Renal pelvis (tissue), 4 donors: ENCODE results near the gene INO80D. TPM values are rescaled to one million over a fixed set of nuclear protein-coding genes. Genes with fewer than 3 reads are reported as not detected.
"Not testable (repeated sequence)": the region's sequence is repeated elsewhere in the genome, so short reads cannot be mapped to it uniquely, and the experiment has no call there.

Source experiments
- DNase-seq: peaks from one replicate; pipeline ENCODE4 v3.0.0-alpha.2; 2013
- polyA plus RNA-seq, 3 donors: library from polyadenylated mRNA; unstranded; fragments of 120-200 nt; gene quantifications; one replicate each; pipeline ENCODE4 v1.2.1, GENCODE V29; 2013; ENCODE audit not compliant: insufficient read length in 3 of 3

The INO80D gene
- polyA plus RNA-seq, 3 donors = 8.2 to 10.7 (median 10.6) TPM

DNA sequence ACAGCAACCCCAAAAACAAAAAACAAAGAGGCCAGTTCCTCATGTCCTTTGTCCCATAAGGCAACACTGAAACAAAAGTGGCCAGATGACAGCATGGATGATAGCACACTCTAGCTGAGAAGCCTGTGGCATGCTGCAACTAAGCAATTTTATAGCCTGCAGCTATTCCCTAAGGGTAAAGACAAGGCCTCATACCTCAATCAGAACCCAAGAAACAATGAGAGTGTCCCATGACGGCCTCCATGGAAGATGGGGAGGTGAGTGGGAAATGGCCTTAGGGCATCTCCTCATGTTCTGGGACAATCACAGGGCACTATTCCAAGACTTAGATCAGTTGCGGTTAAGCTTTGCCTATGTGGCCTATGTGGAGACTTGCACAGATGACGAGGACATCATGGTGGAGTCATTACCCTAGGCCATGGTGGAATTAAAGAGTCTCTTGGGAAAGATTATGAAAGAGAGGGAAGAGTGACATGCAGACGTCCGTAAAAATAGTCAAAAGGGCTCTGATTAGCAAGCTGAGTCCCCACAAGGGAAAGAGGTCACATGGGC lies 103.1 kb downstream of the INO80D start:
- no peak for DNase-seq

DNA sequence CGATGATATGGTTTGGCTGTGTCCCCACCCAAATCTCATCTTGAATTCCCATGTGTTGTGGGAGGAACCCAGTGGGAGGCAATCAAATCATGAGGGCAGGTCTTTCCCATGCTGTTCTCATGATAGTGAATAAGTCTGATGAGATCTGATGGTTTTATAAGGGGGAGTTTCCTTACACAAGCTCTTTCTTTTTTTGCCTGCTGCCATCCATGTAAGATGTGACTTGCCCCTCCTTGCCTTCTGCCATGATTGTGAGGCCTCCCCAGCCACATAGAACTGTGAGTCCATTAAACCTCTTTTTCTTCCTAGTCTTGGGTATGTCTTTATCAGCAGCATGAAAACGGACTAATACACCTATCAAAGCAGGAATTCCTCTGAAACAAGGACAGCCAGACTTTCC lies 107.2 kb downstream of the INO80D start:
- not testable (repeated sequence) for DNase-seq

DNA sequence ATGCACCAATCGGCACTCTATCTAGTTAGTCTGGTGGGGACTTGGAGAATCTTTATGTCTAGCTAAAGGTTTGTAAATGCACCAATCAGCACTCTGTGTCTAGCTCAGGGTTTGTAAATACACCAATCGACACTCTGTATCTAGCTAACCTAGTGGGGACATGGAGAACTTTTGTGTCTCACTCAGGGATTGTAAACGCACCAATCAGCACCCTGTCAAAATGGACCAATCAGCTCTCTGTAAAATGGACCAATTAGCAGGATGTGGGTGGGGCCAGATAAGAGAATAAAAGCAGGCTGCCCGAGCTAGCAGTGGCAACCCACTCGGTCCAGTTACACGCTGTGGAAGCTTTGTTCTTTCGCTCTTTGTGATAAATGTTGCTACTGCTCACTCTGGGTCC lies 108.3 kb downstream of the INO80D start:
- DNase-seq = not testable (repeated sequence)

DNA sequence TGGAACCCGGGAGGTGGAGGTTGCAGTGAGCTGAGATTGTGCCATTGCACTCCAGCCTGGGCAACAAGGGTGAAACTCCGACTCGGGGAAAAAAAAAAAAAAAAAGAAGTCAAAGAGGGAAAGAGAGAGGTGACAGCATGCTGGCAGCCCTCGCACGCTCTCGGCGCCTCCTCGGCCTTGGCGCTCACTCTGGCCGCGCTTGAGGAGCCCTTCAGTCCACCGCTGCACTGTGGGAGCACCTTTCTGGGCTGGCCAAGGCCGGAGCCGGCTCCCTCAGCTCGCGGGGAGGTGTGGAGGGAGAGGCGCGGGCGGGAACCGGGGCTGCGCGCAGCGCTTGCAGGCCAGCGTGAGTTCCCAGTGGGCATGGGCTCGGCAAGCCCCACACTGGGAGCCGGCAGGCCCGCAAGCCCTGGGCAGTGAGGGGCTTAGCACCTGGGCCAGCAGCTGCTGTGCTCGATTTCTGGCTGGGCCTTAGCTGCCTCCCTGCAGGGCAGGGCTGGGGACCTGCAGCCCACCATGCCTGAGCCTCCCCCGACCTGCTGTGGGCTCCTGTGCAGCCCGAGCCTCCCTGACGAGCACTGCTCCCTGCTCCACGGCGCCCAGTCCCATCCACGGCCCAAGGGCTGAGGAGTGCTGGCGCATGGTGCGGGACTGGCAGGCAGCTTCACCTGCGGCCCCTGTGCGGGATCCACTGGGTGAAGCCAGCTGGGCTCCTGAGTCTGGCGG lies 108.9 kb downstream of the INO80D start:
- not testable (repeated sequence) for DNase-seq

DNA sequence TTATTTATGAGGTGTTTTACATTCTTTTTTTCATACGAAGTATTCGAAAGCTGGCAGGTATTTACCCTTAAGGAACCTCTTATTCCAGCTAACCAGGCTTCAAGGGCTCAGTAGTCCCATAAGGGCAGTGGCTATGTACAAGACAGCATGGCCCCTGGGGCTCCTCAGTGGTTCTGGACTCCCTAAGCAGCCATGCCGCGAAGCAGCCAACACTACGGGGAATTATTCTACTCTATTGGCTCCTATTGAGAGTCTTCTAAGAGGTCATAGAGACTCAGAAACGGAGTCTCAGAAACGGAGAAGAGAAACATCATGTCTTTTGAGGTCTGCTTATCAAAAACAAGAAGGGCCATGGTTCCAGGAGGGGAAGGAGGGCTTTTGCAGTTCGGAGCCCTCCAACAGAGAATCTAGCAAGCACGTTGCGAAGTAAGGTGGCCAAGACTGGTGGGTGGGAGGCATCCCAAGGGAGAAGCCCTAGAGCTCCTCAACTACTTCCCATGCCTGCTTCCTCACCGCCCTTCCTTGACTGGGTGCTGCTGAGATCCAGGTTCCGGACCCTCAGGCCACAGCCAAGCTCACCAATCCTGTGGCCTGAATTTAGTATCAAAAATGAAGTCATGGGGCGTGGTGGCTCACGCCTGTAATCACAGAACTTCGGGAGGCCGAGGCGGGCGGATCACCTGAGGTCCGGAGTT lies 109.7 kb downstream of the INO80D start:
- DNase-seq = no peak

DNA sequence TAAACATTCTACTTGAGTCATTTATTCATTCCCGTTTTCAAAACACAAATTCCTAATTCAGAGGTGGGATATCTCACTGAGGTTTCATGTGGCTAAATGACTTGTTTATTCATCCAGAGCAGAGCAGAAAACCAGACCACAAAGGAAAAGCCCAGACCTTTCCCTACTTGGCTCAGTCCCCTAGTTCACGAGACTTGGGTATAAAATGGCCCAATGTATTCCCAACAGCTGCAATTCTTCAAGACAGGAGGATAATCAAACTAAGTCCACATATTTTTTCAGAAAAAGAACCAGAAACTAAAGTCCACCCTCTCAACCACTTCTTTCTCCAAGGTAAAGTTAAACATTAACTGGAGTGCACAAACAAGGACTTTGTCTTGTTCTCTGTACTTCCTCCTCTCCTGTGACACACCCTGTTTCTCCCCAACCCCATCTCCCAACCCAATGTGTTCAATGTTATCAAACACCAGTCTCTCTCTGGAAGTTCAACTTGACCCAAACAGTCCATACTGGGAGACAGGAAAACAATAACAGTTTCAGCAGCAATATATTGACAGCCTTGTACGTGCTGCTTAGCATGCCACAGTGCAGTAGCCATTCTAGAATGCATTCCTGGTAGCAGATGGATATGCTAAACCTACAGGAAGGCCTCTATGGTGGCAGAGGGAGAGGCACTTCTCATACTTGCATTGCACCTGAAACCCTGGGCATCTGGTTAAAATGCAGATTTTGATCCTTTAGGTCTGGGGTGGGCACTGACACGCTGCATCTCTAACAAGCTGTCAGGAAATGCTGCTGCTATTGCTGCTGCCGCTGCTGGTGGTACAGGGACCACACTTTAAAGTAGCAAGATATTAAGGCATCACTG lies 110.7 kb downstream of the INO80D start:
- DNase-seq = peak; percentile 48

DNA sequence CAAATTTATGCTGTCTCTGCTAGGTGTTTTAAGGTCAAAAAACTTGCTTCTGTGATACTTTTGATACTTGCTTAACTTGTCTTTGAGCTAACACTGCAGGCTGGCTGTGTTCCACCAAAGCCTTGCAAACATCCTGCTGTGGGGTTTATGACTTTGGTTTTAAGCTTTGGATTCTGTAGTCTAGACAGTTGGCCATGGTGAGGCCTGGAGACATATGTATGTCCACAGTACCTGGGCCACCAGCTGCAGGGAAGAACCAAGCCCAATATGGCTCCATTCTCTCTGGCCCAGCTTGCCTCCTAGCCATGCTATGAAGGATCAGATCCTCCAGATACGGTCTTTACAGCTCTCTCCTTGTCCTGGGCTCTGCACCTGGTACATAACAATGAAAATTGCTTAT lies 113.9 kb downstream of the INO80D start:
- DNase-seq = no peak

DNA sequence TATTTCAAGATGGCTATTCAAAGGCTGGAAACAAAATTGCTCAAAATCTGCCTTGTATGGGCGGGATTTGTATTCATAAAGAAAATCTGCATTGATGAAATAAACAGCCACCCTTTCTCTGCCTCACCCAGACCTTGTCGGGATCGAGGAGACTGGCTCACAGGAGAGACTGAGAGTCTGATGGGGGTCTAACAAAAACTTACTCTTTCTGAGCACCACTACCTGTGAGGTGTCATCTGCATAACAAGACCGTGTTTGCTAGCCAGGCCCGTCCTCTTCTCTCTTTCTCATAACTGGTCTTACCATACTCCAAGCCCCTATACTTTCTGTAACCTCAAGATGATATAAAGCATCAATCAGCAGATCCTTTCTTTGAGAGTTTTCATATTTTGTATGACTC lies 115.6 kb downstream of the INO80D start:
- no peak for DNase-seq

DNA sequence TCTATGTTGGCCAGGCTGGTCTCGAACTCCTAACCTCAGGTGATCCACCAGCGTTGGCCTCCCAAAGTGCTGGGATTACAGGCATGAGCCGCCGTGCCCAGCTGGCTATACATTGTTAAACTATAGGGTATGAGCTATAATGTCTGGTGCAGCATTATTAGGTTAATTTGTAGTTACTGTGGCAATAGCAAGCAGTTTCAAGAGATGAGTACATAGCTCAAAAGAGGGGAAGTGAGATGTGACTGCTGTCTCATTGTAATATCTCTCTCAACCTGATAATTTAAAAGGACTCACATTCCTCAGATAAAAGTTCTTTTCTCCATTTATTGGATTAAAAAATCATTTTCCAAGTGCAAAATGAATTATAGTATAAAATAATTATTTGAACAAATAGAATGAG lies 116.4 kb downstream of the INO80D start:
- no peak for DNase-seq

DNA sequence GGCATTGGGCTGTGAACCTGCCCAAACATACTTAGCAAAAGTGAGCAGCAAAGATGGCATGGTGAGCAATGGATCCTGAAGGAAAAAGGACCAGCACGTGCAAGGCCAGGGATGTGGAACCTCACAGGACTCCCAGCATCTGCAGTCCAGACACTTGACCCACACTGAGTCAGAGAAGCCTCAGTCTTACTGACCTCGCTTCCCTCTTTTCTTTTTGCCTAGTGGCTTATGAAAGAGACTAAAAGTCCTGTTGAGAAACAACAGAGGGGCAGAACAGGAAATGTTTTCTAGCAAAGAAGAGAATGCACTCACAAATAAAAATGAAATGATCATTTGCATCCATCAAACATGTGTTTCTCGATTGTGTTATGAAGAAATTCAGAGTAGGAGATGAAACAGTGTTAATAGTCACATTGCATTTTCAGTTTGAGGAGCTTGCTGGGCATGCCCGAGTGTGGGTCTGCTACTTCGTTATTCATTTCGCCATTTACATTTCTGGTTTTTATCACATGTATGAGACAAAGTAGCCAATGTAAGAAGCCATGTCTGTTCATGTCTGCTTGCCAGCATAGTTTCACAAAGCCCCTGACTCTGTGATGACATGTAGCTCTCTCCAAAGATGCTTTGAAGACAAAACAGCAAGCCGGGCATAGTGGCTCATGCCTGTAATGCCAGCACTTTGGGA lies 118.4 kb downstream of the INO80D start:
- DNase-seq = no peak

DNA sequence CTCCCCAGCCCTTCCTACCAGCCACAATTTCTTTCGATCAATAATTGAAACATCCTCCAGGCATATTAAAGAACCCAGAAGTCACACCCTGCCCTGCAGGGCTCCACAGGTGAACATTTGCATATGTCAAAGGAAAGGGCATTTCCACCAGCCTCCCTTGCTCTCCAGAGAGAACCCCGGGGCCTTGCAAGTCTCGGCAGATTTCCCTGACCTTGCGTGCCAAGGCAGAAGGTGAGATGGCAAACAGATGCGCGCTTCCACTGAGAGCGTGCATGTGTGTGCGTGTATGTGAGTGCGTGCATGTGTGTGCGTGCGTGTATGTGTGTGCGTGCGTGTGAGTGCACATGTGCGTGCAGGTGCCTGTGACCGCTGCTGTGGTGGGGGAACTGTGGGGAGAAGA lies 120.3 kb downstream of the INO80D start:
- DNase-seq = no peak

DNA sequence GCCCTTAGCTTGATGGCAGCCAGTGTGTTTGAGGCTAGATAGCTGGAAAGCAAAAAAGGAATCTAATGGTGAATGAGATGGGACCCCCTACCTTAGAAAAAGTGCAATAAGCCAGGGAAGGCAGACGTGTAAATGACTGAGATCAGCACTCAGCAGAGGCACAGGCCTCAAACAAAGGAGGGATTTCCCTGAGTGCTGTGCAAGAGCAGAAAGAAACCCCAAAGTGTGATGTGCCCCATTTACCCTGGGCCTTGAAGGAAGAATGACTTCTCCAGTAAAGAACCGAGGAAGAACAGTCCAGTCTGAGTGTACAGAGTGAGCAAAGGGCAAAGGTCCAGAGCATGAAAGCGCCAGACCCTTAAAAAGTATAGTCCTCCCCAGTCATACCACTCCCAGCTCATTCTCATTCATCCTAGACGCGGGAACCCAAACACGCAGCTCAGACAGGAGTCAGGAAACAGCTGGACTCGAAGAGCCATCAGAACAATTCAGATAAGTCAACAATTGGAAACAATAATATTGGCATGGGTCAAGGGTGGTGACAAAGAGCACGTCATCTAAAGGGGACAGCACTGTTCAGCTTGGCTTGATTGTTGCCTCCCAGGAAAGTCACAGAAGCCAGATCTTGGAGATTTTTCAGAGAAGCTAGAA lies 121.7 kb downstream of the INO80D start:
- no peak for DNase-seq

DNA sequence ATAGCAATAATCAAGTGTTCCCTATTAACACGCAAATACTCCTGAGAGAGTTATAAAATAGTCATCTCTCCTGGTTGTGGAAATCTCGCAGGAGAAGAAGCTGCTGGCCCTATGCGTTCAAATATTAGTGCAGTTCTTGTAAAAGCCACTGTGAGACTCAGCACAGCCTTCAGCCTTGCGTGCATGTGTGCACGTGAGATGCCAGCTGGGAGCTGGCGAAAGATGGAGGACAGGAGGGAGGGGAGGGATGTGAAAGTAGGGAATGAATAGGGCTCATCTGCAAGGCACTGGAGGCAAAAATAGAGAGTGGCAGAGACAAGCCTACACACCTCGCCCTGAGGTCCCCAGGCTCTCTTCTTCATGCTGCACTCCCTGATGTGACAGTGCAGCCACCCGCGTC lies 126.5 kb downstream of the INO80D start:
- no peak for DNase-seq

DNA sequence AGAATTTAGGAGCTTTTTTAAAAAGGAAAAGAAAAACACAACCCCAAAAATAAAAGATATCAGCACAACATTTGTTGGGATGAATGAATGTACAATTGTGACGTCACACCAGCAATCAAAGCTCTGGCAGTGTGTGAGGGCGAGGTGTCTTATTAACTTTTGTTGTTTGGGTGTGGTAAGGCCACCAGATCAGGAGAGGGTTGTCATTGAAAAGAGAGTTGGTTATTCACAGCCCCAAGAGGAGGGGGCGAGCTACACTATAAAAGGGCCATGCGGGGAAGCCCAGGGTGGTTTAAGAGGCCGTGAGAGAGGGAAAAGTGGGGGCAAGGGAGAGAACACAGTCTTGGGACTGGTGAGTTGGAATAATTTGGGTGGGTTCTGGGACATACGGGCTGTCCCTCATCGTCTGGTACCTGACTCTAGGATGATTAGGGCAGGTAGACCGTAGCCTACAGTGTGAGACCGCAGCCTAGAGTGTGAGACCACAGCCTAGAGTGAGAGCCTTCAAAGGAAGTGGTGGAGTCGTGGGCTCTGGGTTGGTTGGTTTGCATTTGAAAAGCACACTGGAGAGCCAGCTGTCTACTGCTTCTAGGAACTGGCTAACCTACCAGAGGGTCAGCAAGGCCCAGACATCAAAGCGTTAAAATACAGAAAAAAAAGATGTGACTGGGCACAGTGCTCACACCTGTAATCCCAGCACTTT lies 128.4 kb downstream of the INO80D start:
- DNase-seq = no peak

DNA sequence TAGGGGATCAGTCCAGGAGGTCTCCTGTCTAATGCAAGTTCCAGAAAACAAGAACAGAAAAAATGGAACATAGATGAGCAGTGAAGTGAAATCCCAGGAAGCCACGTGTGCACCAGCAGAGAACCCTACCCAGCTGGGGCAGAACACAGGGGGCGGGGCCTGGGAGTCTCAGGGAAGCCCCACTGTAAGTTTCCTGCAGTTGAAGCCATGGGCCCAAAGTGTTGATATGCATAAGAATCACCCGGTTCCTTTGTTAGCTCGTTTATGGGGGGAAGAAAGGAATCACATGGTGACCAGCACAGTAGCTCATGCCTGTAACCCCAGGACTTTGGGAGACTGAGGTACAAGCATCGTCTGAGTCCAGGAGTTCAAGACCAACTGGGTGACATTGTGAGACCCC lies 131.3 kb downstream of the INO80D start:
- no peak for DNase-seq

DNA sequence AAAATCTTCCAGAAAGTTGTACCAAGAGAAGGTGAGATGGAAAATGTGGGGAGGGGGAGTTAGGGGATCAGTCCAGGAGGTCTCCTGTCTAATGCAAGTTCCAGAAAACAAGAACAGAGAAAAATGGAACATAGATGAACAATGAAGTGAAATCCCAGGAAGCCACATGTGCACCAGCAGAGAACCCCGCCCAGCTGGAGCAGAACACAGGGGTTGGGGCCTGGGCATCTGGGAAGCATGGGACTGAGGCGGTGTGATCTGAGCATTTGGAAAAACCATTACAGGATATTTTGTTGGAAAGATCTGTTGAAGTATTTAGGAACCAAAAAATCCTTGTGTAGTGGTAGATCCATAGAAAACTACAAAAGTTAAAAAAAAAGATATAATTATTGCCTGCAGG lies 133.7 kb downstream of the INO80D start:
- DNase-seq = no peak

DNA sequence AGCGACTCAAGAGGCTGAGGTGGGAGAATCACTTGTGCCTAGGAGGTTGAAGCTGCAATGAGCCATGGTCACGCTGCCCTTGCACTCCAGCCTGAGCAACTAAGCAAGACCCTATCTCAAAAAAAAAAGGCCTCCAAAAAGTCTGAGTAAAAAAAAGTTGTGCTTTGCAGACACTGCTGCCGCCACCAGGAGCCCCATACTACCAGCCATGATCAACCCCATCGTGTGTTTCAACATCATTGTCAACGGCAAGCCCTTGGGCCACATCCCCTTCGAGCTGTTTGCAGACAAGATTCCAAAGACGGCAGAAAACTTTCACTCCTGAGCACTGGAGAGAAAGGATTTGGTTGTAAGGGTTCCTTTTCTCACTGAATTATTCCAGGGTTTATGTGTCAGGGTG lies 137.1 kb downstream of the INO80D start:
- DNase-seq = no peak

DNA sequence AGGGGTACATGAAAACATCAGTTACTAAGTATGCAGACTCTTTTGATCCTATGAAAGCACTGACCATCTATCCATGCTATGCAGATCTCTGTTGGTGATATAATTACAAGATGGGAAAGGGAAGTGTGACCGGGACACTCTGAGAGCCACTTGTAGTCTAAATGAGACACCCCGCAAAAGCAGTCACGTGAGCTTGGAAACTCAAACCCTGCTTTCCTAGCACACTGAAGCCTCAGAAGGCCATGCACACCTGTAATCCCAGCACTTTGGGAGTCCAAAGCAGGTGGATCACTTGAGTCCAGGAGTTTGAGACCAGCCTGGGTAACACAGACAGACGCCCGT lies 137.5 kb downstream of the INO80D start:
- no peak for DNase-seq

DNA sequence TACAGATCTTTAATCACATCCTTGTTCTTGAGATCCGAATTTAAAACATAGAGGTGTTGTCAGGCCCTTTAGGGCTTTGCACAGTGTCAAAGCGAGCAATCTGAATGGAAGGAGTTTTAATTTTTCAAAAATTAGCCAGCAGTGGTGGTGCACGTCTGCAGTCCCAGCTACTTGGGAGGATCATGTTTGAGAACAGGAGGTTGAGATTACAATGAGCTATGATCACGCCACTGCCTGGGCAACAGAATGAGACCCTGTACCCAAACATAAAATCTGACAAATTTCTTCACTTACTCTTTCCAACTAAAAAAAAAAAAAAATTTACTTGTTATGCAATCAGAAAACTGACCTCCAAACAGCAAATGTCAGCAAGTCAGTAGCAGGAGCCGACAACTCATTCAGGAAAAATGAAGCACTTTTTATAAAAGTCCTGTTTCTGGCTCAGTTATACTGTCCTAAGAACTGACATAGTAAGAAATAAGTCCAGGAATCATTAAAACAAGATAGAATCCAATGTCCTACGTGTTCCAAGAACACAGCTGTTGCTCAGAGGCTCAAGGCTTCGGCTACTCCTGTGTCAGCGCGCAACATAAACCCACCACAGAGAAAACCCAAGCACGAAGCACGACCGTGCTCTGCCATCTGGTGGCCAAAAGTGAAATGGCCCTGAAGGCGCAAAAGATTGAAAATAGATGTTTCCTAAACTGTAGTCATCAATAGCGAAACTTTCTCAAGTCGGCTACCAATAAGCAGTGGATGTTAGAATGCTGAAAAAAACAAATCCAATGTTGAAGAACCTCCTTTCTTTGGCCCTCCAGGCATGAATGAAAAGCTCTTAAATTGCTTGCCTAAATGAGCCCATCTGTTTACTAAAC lies 138.1 kb downstream of the INO80D start:
- peak; percentile 82 for DNase-seq

DNA sequence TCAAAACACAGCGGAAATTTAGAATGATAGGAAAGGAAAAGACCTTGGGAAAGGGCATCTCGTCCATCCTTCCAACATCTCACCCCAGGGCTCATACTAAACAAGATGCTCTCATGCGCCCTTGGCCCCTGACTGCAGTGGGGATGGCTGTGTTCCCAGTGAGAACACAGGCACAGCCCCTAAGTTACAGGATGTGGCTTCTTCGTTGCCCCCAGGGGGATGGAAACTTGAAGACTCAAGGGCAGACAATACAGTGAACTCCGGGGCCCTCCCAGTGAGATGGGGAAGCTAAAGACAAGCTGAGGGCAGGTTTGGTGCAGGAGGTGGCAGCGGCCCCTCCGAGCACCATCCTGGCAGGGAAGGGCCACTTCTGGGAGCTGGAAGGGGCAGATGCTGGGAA lies 139.7 kb downstream of the INO80D start:
- DNase-seq = no peak
